ENCODE measurements around the gene RIMS1.

Gene RIMS1

GRCh38 chr6:72175916-72176315, 289.6 kb downstream of the RIMS1 start:
- no peak for DNase-seq (ENCODE audit: low read depth in 1 of 2, low spot score in 1 of 2)
- TF ChIP-seq, protein P1, sequence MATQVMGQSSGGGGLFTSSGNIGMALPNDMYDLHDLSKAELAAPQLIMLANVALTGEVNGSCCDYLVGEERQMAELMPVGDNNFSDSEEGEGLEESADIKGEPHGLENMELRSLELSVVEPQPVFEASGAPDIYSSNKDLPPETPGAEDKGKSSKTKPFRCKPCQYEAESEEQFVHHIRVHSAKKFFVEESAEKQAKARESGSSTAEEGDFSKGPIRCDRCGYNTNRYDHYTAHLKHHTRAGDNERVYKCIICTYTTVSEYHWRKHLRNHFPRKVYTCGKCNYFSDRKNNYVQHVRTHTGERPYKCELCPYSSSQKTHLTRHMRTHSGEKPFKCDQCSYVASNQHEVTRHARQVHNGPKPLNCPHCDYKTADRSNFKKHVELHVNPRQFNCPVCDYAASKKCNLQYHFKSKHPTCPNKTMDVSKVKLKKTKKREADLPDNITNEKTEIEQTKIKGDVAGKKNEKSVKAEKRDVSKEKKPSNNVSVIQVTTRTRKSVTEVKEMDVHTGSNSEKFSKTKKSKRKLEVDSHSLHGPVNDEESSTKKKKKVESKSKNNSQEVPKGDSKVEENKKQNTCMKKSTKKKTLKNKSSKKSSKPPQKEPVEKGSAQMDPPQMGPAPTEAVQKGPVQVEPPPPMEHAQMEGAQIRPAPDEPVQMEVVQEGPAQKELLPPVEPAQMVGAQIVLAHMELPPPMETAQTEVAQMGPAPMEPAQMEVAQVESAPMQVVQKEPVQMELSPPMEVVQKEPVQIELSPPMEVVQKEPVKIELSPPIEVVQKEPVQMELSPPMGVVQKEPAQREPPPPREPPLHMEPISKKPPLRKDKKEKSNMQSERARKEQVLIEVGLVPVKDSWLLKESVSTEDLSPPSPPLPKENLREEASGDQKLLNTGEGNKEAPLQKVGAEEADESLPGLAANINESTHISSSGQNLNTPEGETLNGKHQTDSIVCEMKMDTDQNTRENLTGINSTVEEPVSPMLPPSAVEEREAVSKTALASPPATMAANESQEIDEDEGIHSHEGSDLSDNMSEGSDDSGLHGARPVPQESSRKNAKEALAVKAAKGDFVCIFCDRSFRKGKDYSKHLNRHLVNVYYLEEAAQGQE (IDR thresholded peaks at IDR 0.05; ENCODE audit: insufficient replicate concordance, low read depth), result no peak
- TF ChIP-seq POLR2AphosphoS5 (IDR thresholded peaks at IDR 0.05; ENCODE audit: low read depth), result no peak
- TF ChIP-seq GABPA (IDR thresholded peaks at IDR 0.05; ENCODE audit: low read depth), result no peak
- TF ChIP-seq, protein P2, sequence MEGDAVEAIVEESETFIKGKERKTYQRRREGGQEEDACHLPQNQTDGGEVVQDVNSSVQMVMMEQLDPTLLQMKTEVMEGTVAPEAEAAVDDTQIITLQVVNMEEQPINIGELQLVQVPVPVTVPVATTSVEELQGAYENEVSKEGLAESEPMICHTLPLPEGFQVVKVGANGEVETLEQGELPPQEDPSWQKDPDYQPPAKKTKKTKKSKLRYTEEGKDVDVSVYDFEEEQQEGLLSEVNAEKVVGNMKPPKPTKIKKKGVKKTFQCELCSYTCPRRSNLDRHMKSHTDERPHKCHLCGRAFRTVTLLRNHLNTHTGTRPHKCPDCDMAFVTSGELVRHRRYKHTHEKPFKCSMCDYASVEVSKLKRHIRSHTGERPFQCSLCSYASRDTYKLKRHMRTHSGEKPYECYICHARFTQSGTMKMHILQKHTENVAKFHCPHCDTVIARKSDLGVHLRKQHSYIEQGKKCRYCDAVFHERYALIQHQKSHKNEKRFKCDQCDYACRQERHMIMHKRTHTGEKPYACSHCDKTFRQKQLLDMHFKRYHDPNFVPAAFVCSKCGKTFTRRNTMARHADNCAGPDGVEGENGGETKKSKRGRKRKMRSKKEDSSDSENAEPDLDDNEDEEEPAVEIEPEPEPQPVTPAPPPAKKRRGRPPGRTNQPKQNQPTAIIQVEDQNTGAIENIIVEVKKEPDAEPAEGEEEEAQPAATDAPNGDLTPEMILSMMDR (IDR thresholded peaks at IDR 0.05; ENCODE audit: insufficient read depth, low read length), result no peak
- TF ChIP-seq SPI1 (IDR thresholded peaks at IDR 0.05; ENCODE audit: borderline replicate concordance, low read depth), result no peak
- Histone ChIP-seq H3K27ac (replicated peaks) (no peak overlapping the region), H3K27me3 (ENCODE audit: insufficient read depth, poor library complexity, severe bottlenecking) (peaks cover 5% of the 10 kb centered on the region), H3K4me3 (replicated peaks; ENCODE audit: insufficient read depth, low read length) (no peak overlapping the region)

- Histone ChIP-seq H3K4me3 (replicated peaks; ENCODE audit: insufficient read depth, low read length) (peak overlapping the region; percentile 2; the same call in 1 of the 2 replicates), H3K27me3 (ENCODE audit: insufficient read depth, poor library complexity, severe bottlenecking) (peaks cover 35% of the 10 kb centered on the region), H3K27ac (replicated peaks) (no peak overlapping the region)
- no peak for TF ChIP-seq GABPA (IDR thresholded peaks at IDR 0.05; ENCODE audit: low read depth)
- TF ChIP-seq SPI1 (IDR thresholded peaks at IDR 0.05; ENCODE audit: borderline replicate concordance, low read depth), result no peak
- TF ChIP-seq, protein P2 (IDR thresholded peaks at IDR 0.05; ENCODE audit: insufficient read depth, low read length), result no peak
- no peak for TF ChIP-seq POLR2AphosphoS5 (IDR thresholded peaks at IDR 0.05; ENCODE audit: low read depth)
- TF ChIP-seq, protein P1 (IDR thresholded peaks at IDR 0.05; ENCODE audit: insufficient replicate concordance, low read depth), result no peak
- DNase-seq (ENCODE audit: low read depth in 1 of 2, low spot score in 1 of 2), result peak in 1 of 2 experiments; percentile 19
Measured at GRCh38 chr6:72182337-72183246, 296.2 kb downstream of the RIMS1 start.

- no peak overlapping the region for H3K4me3 ChIP-seq (replicated peaks; ENCODE audit: insufficient read depth, low read length)
- no peak for TF ChIP-seq SPI1 (IDR thresholded peaks at IDR 0.05; ENCODE audit: borderline replicate concordance, low read depth)
- TF ChIP-seq, protein P1 (IDR thresholded peaks at IDR 0.05; ENCODE audit: insufficient replicate concordance, low read depth), result no peak
- TF ChIP-seq POLR2AphosphoS5 (IDR thresholded peaks at IDR 0.05; ENCODE audit: low read depth), result no peak
- TF ChIP-seq, protein P2 (IDR thresholded peaks at IDR 0.05; ENCODE audit: insufficient read depth, low read length), result no peak
- TF ChIP-seq GABPA (IDR thresholded peaks at IDR 0.05; ENCODE audit: low read depth), result no peak
Measured at GRCh38 chr6:72203983-72204382, 317.6 kb downstream of the RIMS1 start.

More at GRCh38 chr6:72203983-72204382, 317.6 kb downstream of the RIMS1 start:
- DNase-seq (ENCODE audit: low read depth in 1 of 2, low spot score in 1 of 2), result no peak
- Histone ChIP-seq H3K27ac (replicated peaks) (no peak overlapping the region), H3K27me3 (ENCODE audit: insufficient read depth, poor library complexity, severe bottlenecking) (peaks cover 10% of the 10 kb centered on the region)
